Transverse colon (tissue), 3 donors: ENCODE measurements around the gene CKM.

Experiments used
- POLR2A ChIP-seq: fragments of 450-650 bp; IDR thresholded peaks from one replicate; pipeline ENCODE4 v1.6.1; 2016; ENCODE audit warnings: antibody characterized with exemption, mild to moderate bottlenecking, moderate library complexity
- TF ChIP-seq, protein P1 (sequence below), 5 experiments: fragments of 200-600 bp in 3 of 5; fragments of 450-650 bp in 2 of 5; sonication (generic) in 3 of 5; IDR thresholded peaks; 1 replicate in 2 of 5; 2 replicates in 3 of 5; pipeline ENCODE4 v1.5.1; 2016 to 2017; ENCODE audit warnings: antibody characterized with exemption in 5 of 5, inconsistent platforms in 3 of 5, mild to moderate bottlenecking in 2 of 5, moderate library complexity in 1 of 5

DNA sequence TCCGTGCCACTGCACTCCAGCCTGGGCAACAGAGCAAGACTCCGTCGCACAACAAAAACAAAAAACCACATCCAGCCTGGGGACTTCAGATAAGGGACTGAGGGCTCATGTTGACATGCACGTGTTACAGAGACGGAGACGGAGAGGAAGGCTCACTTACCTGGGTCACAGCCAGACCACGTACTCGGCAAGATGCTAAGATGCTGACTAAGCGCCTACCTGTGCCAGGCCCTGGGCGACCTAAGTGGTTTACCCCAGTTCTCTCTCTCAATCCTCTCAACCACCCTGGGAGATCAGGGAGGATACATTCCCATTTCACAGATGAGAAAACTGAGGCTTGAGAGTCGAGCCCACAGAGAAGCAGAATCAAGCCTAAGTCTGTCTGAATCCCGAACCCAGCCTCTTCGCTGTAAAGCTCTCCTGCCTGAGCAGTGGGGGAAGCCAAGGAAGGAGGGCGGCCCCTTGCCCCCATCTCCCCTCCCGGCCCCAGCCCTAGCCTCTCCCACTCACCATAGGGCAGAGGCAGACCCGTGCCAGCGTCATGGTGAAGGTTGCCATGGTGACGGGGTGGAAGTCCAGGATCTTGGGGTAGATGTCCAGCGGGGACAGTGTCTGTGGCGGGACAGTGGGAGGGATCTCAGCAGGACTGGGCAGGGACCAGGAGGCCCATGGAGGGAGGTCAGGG lies 34.2 kb upstream of the CKM start:
- TF ChIP-seq, protein P1, sequence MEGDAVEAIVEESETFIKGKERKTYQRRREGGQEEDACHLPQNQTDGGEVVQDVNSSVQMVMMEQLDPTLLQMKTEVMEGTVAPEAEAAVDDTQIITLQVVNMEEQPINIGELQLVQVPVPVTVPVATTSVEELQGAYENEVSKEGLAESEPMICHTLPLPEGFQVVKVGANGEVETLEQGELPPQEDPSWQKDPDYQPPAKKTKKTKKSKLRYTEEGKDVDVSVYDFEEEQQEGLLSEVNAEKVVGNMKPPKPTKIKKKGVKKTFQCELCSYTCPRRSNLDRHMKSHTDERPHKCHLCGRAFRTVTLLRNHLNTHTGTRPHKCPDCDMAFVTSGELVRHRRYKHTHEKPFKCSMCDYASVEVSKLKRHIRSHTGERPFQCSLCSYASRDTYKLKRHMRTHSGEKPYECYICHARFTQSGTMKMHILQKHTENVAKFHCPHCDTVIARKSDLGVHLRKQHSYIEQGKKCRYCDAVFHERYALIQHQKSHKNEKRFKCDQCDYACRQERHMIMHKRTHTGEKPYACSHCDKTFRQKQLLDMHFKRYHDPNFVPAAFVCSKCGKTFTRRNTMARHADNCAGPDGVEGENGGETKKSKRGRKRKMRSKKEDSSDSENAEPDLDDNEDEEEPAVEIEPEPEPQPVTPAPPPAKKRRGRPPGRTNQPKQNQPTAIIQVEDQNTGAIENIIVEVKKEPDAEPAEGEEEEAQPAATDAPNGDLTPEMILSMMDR (IDR thresholded peaks at IDR 0.05): no peak
- no peak for TF ChIP-seq POLR2A
